ENCODE results near the gene PPIL1.

PPIL1 gene

GRCh38 chr6:36837686-36838085 is 36.9 kb downstream of the PPIL1 start:
- no peak overlapping the region for H3K27ac ChIP-seq (ENCODE audit: extremely low read depth, low read depth, low read length)
- H3K36me3 ChIP-seq (ENCODE audit: control insufficient read depth in 2 of 2, insufficient read depth in 1 of 2, low read length in 2 of 2): no peaks in the 10 kb centered on the region
- ChIA-PET CTCF (interaction anchor here (1.0 to 2.2 kb wide), 4 partner anchors 14 to 181 kb away, joined by 3 to 18 read pairs (median 6); no protein-coding TSS in a partner anchor), POLR2A (no interaction called here)
- no peaks in the 10 kb centered on the region for H3K4me1 ChIP-seq (ENCODE audit: control insufficient read depth, insufficient read depth, low read length)
- no peaks in the 10 kb centered on the region for H3K9me3 ChIP-seq (ENCODE audit: control insufficient read depth, insufficient read depth, low read depth, low read length)
- TF ChIP-seq ZBTB26 (tag by site-specific recombination; optimal IDR thresholded peaks at IDR 0.05) (no peak), ZNF707 (tag by site-specific recombination; IDR thresholded peaks at IDR 0.05) (no peak), TCF7L2 (IDR thresholded peaks at IDR 0.05; ENCODE audit: borderline replicate concordance, low read depth, low read length) (no peak), PBX3 (CRISPR knock-in tag; IDR thresholded peaks at IDR 0.05) (no peak), ZNF624 (tag by site-specific recombination; IDR thresholded peaks at IDR 0.05) (no peak), GLI2 (tag by site-specific recombination; IDR thresholded peaks at IDR 0.05; ENCODE audit: borderline replicate concordance, low read depth) (no peak), ZNF202 (tag by site-specific recombination; IDR thresholded peaks at IDR 0.05; ENCODE audit: borderline replicate concordance) (no peak), ZFP37 (tag by site-specific recombination; IDR thresholded peaks at IDR 0.05) (no peak)
- no peak overlapping the region for H3K4me3 ChIP-seq (ENCODE audit: low read depth, low read length)

GRCh38 chr6:36837022-36837339 is 37.6 kb downstream of the PPIL1 start:
- CTCF ChIA-PET: interaction anchor here (0.5 to 2.2 kb wide), 5 partner anchors 14 to 181 kb away, joined by 3 to 18 read pairs (median 6); no protein-coding TSS in a partner anchor
- H3K4me1 ChIP-seq (ENCODE audit: control insufficient read depth, insufficient read depth, low read length): no peaks in the 10 kb centered on the region
- no peak overlapping the region for H3K27ac ChIP-seq (ENCODE audit: extremely low read depth, low read depth, low read length)
- TF ChIP-seq ZNF112 (tag by site-specific recombination; IDR thresholded peaks at IDR 0.05) (no peak), ZNF114 (tag by site-specific recombination; IDR thresholded peaks at IDR 0.05) (no peak), ZNF175 (tag by site-specific recombination; IDR thresholded peaks at IDR 0.05) (no peak), ZNF423 (tag by site-specific recombination; IDR thresholded peaks at IDR 0.05) (no peak), SP3 (tag by site-specific recombination; IDR thresholded peaks at IDR 0.05) (no peak)
- H3K36me3 ChIP-seq (ENCODE audit: control insufficient read depth in 2 of 2, insufficient read depth in 1 of 2, low read length in 2 of 2): no peaks in the 10 kb centered on the region
- POLR2A ChIA-PET: no interaction called here
- no peak overlapping the region for H3K4me3 ChIP-seq (ENCODE audit: low read depth, low read length)
- no peaks in the 10 kb centered on the region for H3K9me3 ChIP-seq (ENCODE audit: control insufficient read depth, insufficient read depth, low read depth, low read length)

GRCh38 chr6:36836111-36837021 is 38.2 kb downstream of the PPIL1 start:
- Histone ChIP-seq H3K9me3 (ENCODE audit: control insufficient read depth, insufficient read depth, low read depth, low read length) (no peaks in the 10 kb centered on the region), H3K36me3 (ENCODE audit: control insufficient read depth in 2 of 2, insufficient read depth in 1 of 2, low read length in 2 of 2) (no peaks in the 10 kb centered on the region), H3K27ac (ENCODE audit: extremely low read depth, low read depth, low read length) (no peak overlapping the region), H3K4me1 (ENCODE audit: control insufficient read depth, insufficient read depth, low read length) (no peaks in the 10 kb centered on the region), H3K4me3 (ENCODE audit: low read depth, low read length) (no peak overlapping the region)
- ChIA-PET CTCF (interaction anchor here (0.5 to 3.1 kb wide), 8 partner anchors 15 to 368 kb away, joined by 3 to 22 read pairs (median 6); no protein-coding TSS in a partner anchor), POLR2A (interaction anchor here (0.6 to 0.9 kb wide), 2 partner anchors 11 to 38 kb away, joined by 3 read pairs; partner anchors contain the start of gene PPIL1)
- TF ChIP-seq CTCF (tag by site-specific recombination; IDR thresholded peaks at IDR 0.05): peak; percentile 33; the same call in 1 of the 2 replicates
- TF ChIP-seq ZNF398 (tag by site-specific recombination; IDR thresholded peaks at IDR 0.05): 0 out of 2 replicates have a peak, but pooled peaks have one; percentile 34
- TF ChIP-seq ZNF692 (tag by site-specific recombination; IDR thresholded peaks at IDR 0.05): peak; percentile 28; the same call in 1 of the 2 replicates
- TF ChIP-seq PRDM10 (tag by site-specific recombination; IDR thresholded peaks at IDR 0.05): 0 out of 2 replicates have a peak, but pooled peaks have one; percentile 23
- TF ChIP-seq ZIC2 (tag by site-specific recombination; IDR thresholded peaks at IDR 0.05): peak; percentile 37; the same call in 1 of the 2 replicates

All from HEK293 (cell line).